Lung (tissue), 12 donors: ENCODE measurements around the gene LDLRAD4. TPM values are rescaled to one million over a fixed set of nuclear protein-coding genes. Genes with fewer than 3 reads are reported as not detected.

ENCODE experiments used
- ATAC-seq: fragments of 200-7000 bp; cut with Tn5 transposase; one replicate; pipeline ENCODE4 v1.9.1; 2020; ENCODE audit warnings: moderate number of reproducible peaks; ENCODE audit not compliant: insufficient read depth, low FRiP score
- DNase-seq, 3 donors: peaks; one replicate each; pipeline ENCODE4 v3.0.0-alpha.2; 2013 to 2017
- H3K27ac ChIP-seq, 2 donors: one replicate each; pipeline ENCODE4 v1.5.1; 2013; ENCODE audit warnings: mild to moderate bottlenecking in 2 of 2, moderate library complexity in 2 of 2, control low read depth in 1 of 2, inconsistent platforms in 1 of 2, low read depth in 1 of 2, low read length in 1 of 2
- H3K27me3 ChIP-seq, 3 donors: one replicate each; pipeline ENCODE4 v1.5.1; 2013; ENCODE audit warnings: low read length in 2 of 3; ENCODE audit not compliant: control insufficient read depth in 3 of 3, insufficient read depth in 3 of 3
- H3K36me3 ChIP-seq, 4 donors: one replicate each; pipeline ENCODE4 v1.5.1; 2013; ENCODE audit warnings: low read length in 4 of 4, mild to moderate bottlenecking in 1 of 4, moderate library complexity in 1 of 4; ENCODE audit not compliant: control insufficient read depth in 4 of 4, insufficient read depth in 4 of 4
- H3K4me1 ChIP-seq, 5 donors: one replicate each; pipeline ENCODE4 v1.5.1; 2013; ENCODE audit warnings: low read length in 5 of 5, mild to moderate bottlenecking in 2 of 5, moderate library complexity in 1 of 5; ENCODE audit not compliant: control insufficient read depth in 5 of 5, insufficient read depth in 5 of 5
- H3K4me3 ChIP-seq: one replicate; pipeline ENCODE4 v1.5.1; 2013; ENCODE audit warnings: mild to moderate bottlenecking, control low read depth, moderate library complexity
- H3K9ac ChIP-seq, 2 donors: one replicate each; pipeline ENCODE4 v1.5.1; 2013; ENCODE audit warnings: low read length in 2 of 2, control low read depth in 1 of 2; ENCODE audit not compliant: insufficient read depth in 1 of 2
- H3K9me3 ChIP-seq, 4 donors: one replicate each; pipeline ENCODE4 v1.5.1; 2013; ENCODE audit warnings: low read length in 3 of 4, mild to moderate bottlenecking in 1 of 4, moderate library complexity in 1 of 4; ENCODE audit not compliant: control insufficient read depth in 4 of 4, insufficient read depth in 3 of 4
- CTCF ChIP-seq: IDR thresholded peaks from 2 replicates; pipeline ENCODE4 v1.5.1; 2012; ENCODE audit warnings: mild to moderate bottlenecking; ENCODE audit errors: control extremely low read depth, extremely low read depth
- WGBS, 2 donors: extraction: QIAGEN DNeasy Blood & Tissue Kit; methylation state at CpG; one replicate each; pipeline ENCODE4 v1.1.7; 2013; 5-methylcytosine and 5-hydroxymethylcytosine counted together
- polyA plus RNA-seq, 2 donors: library from polyadenylated mRNA; stranded (reverse); fragments of 200-250 nt; gene quantifications; one replicate each; pipeline ENCODE4 v1.2.1, GENCODE V29; 2013
- total RNA-seq, 2 donors: library from RNA; depleted of rRNA in 1 of 2; stranded (reverse); fragments of >200 nt in 1 of 2; gene quantifications; one replicate each; pipeline ENCODE4 v1.2.1, GENCODE V29; 2014 to 2021
- donor health status: control.
- donor health status: control.
- donor health status: Bipolar disorder and iron deficiency.
- donor health status: healthy.
- donor health status: DM: yes; HTN: yes; CAD: no.

The LDLRAD4 gene
- total and polyA plus RNA-seq, 4 donors = 3.2 to 62.4 (median 19.9) TPM

- 80 to 85% methylated on average over 8 of the region's 8 CpGs for WGBS, 2 donors
- H3K9ac ChIP-seq = no peak overlapping the region
Measured at GRCh38 chr18:13399511-13399910, 181.0 kb downstream of the LDLRAD4 start.

GRCh38 chr18:13400636-13401315 lies 182.2 kb downstream of the LDLRAD4 start:
- WGBS, 2 donors = 92 to 94% methylated on average over 11 of the region's 11 CpGs
- DNase-seq (no peak), ATAC-seq (no peak)
- Histone ChIP-seq H3K27me3 (no peaks in the 10 kb centered on the region), H3K36me3 (no peaks in the 10 kb centered on the region), H3K4me3 (no peak overlapping the region), H3K4me1 (no peaks in the 10 kb centered on the region), H3K9me3 (no peaks in the 10 kb centered on the region), H3K27ac (no peak overlapping the region), H3K9ac (no peak overlapping the region)
- no peak for TF ChIP-seq CTCF

More at GRCh38 chr18:13399511-13399910, 181.0 kb downstream of the LDLRAD4 start:
- Histone ChIP-seq H3K36me3 (no peaks in the 10 kb centered on the region), H3K27ac (no peak overlapping the region), H3K9me3 (no peaks in the 10 kb centered on the region), H3K4me3 (no peak overlapping the region), H3K4me1 (peaks cover 0 to 2% (median 0%) of the 10 kb centered on the region in 5 donors), H3K27me3 (no peaks in the 10 kb centered on the region)
- DNase-seq = no peak
- no peak for ATAC-seq
- no peak for TF ChIP-seq CTCF

- H3K4me1 ChIP-seq = no peaks in the 10 kb centered on the region
- H3K36me3 ChIP-seq = no peaks in the 10 kb centered on the region
- H3K9ac ChIP-seq = no peak overlapping the region
- no peak overlapping the region for H3K27ac ChIP-seq
- WGBS, 2 donors = 75 to 78% methylated on average over 8 of the region's 8 CpGs
- no peaks in the 10 kb centered on the region for H3K9me3 ChIP-seq
- ATAC-seq (no peak), DNase-seq (no peak)
- H3K4me3 ChIP-seq = no peak overlapping the region
- H3K27me3 ChIP-seq = no peaks in the 10 kb centered on the region
- no peak for TF ChIP-seq CTCF
Measured at GRCh38 chr18:13401404-13401803, 182.8 kb downstream of the LDLRAD4 start.

- Histone ChIP-seq H3K9ac (no peak overlapping the region), H3K27ac (no peak overlapping the region), H3K4me3 (no peak overlapping the region), H3K9me3 (no peaks in the 10 kb centered on the region), H3K36me3 (no peaks in the 10 kb centered on the region), H3K4me1 (no peaks in the 10 kb centered on the region), H3K27me3 (no peaks in the 10 kb centered on the region)
- TF ChIP-seq CTCF = no peak
- DNase-seq (no peak), ATAC-seq (no peak)
- 88 to 92% methylated on average over 10 of the region's 10 CpGs for WGBS, 2 donors
Measured at GRCh38 chr18:13401826-13402225, 183.3 kb downstream of the LDLRAD4 start.
